ENCODE measurements around the gene PDIA6.
"Not testable (repeated sequence)": the region's sequence is repeated elsewhere in the genome, so short reads cannot be mapped to it uniquely, and the experiment has no call there.

PDIA6 gene

DNA sequence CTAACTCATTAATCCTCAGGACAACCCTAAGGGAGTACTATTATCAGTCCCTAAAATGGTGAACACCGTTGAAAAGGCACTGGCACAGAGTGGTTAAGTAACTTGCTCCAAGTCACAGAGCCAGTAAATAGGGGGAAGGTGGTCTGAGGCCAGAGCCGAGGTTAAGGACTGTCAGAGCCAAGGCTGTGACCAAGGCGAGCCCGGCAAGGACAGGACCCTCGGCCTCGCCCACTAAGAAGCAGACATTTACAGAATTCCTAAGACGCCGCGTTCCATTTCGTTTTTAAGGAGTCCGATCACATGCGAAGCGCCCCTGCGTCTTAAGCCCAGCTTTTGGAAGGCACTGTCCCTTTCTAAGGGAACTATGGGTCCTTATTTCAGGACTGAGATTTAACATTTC, 1.1 kb downstream of the PDIA6 start:
- peaks cover 12% of the 10 kb centered on the region for H3K4me1 ChIP-seq (ENCODE audit: control insufficient read depth, insufficient read depth, low read length)
- peak overlapping the region; percentile 88 for H3K4me3 ChIP-seq (ENCODE audit: insufficient read depth, low read depth, low read length)
- H3K36me3 ChIP-seq (ENCODE audit: control insufficient read depth, insufficient read depth, low read length) = no peaks in the 10 kb centered on the region
- 4 to 7% methylated on average over 14 of the region's 14 CpGs for WGBS, 2 experiments
- H3K9me3 ChIP-seq (ENCODE audit: control insufficient read depth, low read length) = no peaks in the 10 kb centered on the region
- H3K27ac ChIP-seq (ENCODE audit: insufficient read depth, low read depth, low read length, poor library complexity, severe bottlenecking) = no peak overlapping the region
- H3K27me3 ChIP-seq (ENCODE audit: control insufficient read depth, insufficient read depth, low read length, poor library complexity, severe bottlenecking) = no peaks in the 10 kb centered on the region

DNA sequence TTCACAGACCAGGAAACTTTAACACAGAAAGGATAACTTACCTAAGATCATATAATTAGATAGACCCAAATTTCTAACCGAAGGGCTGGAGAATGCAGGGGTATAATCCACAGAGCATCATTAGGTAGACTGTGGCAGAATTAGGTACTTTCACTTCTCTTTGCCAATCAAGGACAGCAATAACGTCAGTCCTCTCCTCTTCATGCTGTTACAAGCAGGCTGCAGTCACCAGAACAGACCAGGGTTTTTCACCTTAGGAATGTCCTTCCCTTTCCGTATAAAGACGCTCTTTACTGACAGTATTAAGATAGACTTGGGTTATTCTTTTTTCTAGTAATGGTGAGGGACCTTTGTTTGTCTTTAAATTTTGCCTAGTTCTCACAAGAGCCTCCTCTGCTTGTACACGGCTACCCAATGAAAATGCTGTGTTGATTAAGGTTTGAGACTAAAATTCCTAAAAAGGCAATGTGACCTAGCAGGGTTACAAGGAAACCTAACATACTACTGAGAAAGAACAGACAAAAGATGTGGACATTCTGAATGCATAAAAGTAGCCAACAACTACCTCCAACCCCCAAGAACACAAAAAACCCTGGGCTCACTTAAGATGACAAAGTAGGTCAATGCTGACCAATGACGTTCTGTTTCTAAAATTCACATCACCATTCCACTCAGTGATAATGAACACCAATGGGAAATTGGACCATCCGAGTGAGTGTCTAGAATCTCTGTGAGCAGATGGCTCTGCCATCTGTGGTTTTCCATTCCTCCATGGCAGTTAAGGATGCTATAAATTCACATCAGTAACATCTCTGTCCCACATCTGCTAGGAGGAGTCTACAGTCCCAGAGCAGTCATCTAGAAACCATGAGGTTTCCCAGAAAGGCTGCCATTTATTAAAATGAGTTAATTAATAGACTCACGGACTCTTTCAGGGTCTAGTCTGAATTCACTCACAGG, 2.1 kb downstream of the PDIA6 start:
- Histone ChIP-seq H3K4me3 (ENCODE audit: insufficient read depth, low read depth, low read length) (peak overlapping the region; percentile 88), H3K4me1 (ENCODE audit: control insufficient read depth, insufficient read depth, low read length) (peaks cover 12% of the 10 kb centered on the region), H3K9me3 (ENCODE audit: control insufficient read depth, low read length) (no peaks in the 10 kb centered on the region), H3K27me3 (ENCODE audit: control insufficient read depth, insufficient read depth, low read length, poor library complexity, severe bottlenecking) (no peaks in the 10 kb centered on the region), H3K36me3 (ENCODE audit: control insufficient read depth, insufficient read depth, low read length) (no peaks in the 10 kb centered on the region), H3K27ac (ENCODE audit: insufficient read depth, low read depth, low read length, poor library complexity, severe bottlenecking) (no peak overlapping the region)
- WGBS, 2 experiments = 75 to 78% methylated on average over 8 of the region's 8 CpGs

DNA sequence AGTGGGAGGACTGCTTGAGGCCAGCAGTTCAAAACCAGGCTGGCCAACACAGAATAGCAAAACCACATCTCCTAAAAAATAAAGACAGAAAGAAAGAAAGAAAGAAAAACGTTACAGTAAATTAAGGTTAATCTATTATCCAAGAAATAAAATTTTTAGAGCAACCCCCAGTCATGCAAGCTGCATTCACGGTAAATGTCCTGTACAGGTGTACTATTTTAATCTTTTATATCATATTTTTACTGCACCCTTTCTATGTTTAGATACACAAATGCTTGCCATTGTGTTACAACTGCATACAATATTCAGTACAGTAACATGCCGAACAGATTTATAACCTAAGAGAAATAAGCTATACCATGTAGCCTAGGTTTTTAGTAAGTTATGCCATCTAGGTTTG, 6.0 kb downstream of the PDIA6 start:
- Histone ChIP-seq H3K27ac (ENCODE audit: insufficient read depth, low read depth, low read length, poor library complexity, severe bottlenecking) (no peak overlapping the region), H3K4me1 (ENCODE audit: control insufficient read depth, insufficient read depth, low read length) (peaks cover 12% of the 10 kb centered on the region), H3K36me3 (ENCODE audit: control insufficient read depth, insufficient read depth, low read length) (peaks cover 6% of the 10 kb centered on the region), H3K4me3 (ENCODE audit: insufficient read depth, low read depth, low read length) (no peak overlapping the region), H3K9me3 (ENCODE audit: control insufficient read depth, low read length) (no peaks in the 10 kb centered on the region), H3K27me3 (ENCODE audit: control insufficient read depth, insufficient read depth, low read length, poor library complexity, severe bottlenecking) (no peaks in the 10 kb centered on the region)
- 83 to 90% methylated on average over 2 of the region's 3 CpGs for WGBS, 2 experiments

DNA sequence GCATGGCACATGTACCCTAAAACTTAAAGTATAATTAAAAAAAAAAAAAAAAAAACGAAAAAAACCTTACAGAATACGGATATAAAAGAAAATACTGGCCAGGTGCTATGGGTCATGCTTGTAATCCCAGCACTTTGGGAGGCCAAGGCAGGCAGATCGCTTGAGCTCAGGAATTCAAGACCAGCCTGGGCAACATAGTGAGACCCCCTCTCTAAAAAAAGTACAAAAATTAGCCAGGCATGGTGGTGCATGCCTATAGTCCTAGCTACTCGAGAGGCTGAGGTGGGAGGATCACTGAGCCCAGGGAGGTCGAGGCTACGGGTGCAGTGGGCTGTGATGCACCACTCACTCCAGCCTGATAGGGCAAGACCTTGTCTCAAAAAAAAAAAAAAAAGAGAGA, 6.6 kb downstream of the PDIA6 start:
- H3K4me3 ChIP-seq (ENCODE audit: insufficient read depth, low read depth, low read length); H3K36me3 ChIP-seq (ENCODE audit: control insufficient read depth, insufficient read depth, low read length); H3K27me3 ChIP-seq (ENCODE audit: control insufficient read depth, insufficient read depth, low read length, poor library complexity, severe bottlenecking); H3K27ac ChIP-seq (ENCODE audit: insufficient read depth, low read depth, low read length, poor library complexity, severe bottlenecking); H3K9me3 ChIP-seq (ENCODE audit: control insufficient read depth, low read length): not testable (repeated sequence)
- H3K4me1 ChIP-seq (ENCODE audit: control insufficient read depth, insufficient read depth, low read length) = peaks cover 12% of the 10 kb centered on the region
- 85 to 90% methylated on average over 6 of the region's 6 CpGs for WGBS, 2 experiments

DNA sequence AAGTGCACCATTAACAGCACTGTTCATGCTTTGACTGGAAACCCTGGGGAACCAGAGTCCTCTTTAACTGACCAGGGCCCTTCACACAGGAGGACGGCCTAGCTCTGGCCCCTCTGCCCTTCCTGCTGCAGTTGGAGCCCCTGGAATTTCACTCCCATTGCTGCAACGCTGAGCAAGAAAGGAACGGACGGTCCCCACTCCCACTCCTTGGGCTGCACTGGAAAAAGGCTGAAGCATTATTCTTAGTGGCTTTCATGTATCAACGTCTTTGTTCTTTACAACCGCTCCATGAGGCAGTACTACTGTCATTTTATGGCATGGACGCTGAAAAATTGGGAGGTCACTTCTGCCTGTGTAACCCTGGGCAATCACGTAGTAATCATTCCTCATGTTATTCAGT, 9.9 kb downstream of the PDIA6 start:
- H3K36me3 ChIP-seq (ENCODE audit: control insufficient read depth, insufficient read depth, low read length) = peaks cover 8% of the 10 kb centered on the region
- no peak overlapping the region for H3K27ac ChIP-seq (ENCODE audit: insufficient read depth, low read depth, low read length, poor library complexity, severe bottlenecking)
- no peak overlapping the region for H3K4me3 ChIP-seq (ENCODE audit: insufficient read depth, low read depth, low read length)
- 86 to 90% methylated on average over 8 of the region's 8 CpGs for WGBS, 2 experiments
- no peaks in the 10 kb centered on the region for H3K9me3 ChIP-seq (ENCODE audit: control insufficient read depth, low read length)
- H3K4me1 ChIP-seq (ENCODE audit: control insufficient read depth, insufficient read depth, low read length) = no peaks in the 10 kb centered on the region
- no peaks in the 10 kb centered on the region for H3K27me3 ChIP-seq (ENCODE audit: control insufficient read depth, insufficient read depth, low read length, poor library complexity, severe bottlenecking)

DNA sequence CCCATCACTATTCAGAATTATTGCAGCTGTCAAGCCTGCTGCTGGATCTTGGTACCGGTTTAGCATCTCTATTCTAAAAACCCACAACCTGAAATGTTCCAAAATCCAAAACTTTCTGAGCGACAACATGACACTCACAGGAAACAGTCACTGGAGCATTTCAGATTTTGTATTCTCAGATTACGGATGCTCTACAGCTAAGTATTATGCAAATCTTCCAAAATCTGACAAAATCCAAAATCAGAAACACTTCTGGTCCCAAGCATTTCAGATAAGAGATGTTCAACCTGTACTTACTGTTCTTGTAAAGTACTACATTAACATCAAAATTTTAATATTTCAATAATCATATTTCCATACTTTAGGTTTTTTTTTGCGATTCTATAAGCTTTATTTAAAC, 12.4 kb downstream of the PDIA6 start:
- Histone ChIP-seq H3K4me1 (ENCODE audit: control insufficient read depth, insufficient read depth, low read length) (no peaks in the 10 kb centered on the region), H3K27ac (ENCODE audit: insufficient read depth, low read depth, low read length, poor library complexity, severe bottlenecking) (no peak overlapping the region), H3K36me3 (ENCODE audit: control insufficient read depth, insufficient read depth, low read length) (peaks cover 26% of the 10 kb centered on the region), H3K4me3 (ENCODE audit: insufficient read depth, low read depth, low read length) (no peak overlapping the region), H3K9me3 (ENCODE audit: control insufficient read depth, low read length) (no peaks in the 10 kb centered on the region), H3K27me3 (ENCODE audit: control insufficient read depth, insufficient read depth, low read length, poor library complexity, severe bottlenecking) (no peaks in the 10 kb centered on the region)
- 95 to 98% methylated on average over 4 of the region's 4 CpGs for WGBS, 2 experiments

DNA sequence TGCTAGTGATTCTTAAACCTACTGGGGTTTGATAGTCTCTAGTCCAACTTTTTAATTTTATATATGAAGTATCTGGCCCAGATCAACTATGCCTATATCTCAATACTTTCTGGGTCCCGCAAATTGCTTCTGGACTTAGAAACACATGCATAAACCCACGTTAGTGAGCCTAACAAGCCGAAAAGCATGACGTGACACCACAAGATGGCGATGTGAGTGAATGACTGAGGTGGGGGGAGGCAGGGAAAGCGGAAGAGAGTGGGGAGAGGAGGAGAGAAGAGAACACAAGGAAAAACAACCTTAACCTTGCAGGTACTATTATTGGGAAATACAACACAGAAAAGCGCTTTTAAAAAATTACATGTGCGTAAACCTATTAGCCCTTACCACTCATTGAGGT, 13.8 kb downstream of the PDIA6 start:
- H3K9me3 ChIP-seq (ENCODE audit: control insufficient read depth, low read length) = no peaks in the 10 kb centered on the region
- no peaks in the 10 kb centered on the region for H3K4me1 ChIP-seq (ENCODE audit: control insufficient read depth, insufficient read depth, low read length)
- H3K4me3 ChIP-seq (ENCODE audit: insufficient read depth, low read depth, low read length) = no peak overlapping the region
- 72 to 86% methylated on average over 6 to 8 of the region's 8 CpGs for WGBS, 2 experiments
- H3K27ac ChIP-seq (ENCODE audit: insufficient read depth, low read depth, low read length, poor library complexity, severe bottlenecking) = no peak overlapping the region
- peaks cover 31% of the 10 kb centered on the region for H3K36me3 ChIP-seq (ENCODE audit: control insufficient read depth, insufficient read depth, low read length)
- H3K27me3 ChIP-seq (ENCODE audit: control insufficient read depth, insufficient read depth, low read length, poor library complexity, severe bottlenecking) = no peaks in the 10 kb centered on the region

DNA sequence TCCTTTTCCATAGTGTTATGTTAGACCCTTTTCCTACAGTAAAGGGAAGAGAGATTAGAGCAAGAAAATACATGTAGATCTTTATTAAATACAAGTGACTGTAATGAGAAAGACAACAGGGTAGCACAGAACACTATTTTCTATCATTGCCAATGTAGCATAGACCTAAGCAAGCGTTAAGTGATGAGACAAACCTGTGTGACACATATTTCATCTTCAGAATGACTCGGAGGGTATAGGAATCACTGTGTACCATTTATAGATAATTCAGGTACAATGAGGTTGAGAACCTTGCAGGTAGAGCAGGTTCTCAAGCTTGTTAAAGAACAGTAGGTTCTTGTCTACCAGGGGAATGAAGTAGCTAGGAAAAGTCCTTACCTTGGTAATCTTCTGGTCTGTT, 15.9 kb downstream of the PDIA6 start:
- no peaks in the 10 kb centered on the region for H3K9me3 ChIP-seq (ENCODE audit: control insufficient read depth, low read length)
- 96 to 100% methylated on average over 2 of the region's 2 CpGs for WGBS, 2 experiments
- H3K27me3 ChIP-seq (ENCODE audit: control insufficient read depth, insufficient read depth, low read length, poor library complexity, severe bottlenecking) = no peaks in the 10 kb centered on the region
- H3K36me3 ChIP-seq (ENCODE audit: control insufficient read depth, insufficient read depth, low read length) = peaks cover 36% of the 10 kb centered on the region
- H3K4me1 ChIP-seq (ENCODE audit: control insufficient read depth, insufficient read depth, low read length) = no peaks in the 10 kb centered on the region
- no peak overlapping the region for H3K27ac ChIP-seq (ENCODE audit: insufficient read depth, low read depth, low read length, poor library complexity, severe bottlenecking)
- no peak overlapping the region for H3K4me3 ChIP-seq (ENCODE audit: insufficient read depth, low read depth, low read length)

DNA sequence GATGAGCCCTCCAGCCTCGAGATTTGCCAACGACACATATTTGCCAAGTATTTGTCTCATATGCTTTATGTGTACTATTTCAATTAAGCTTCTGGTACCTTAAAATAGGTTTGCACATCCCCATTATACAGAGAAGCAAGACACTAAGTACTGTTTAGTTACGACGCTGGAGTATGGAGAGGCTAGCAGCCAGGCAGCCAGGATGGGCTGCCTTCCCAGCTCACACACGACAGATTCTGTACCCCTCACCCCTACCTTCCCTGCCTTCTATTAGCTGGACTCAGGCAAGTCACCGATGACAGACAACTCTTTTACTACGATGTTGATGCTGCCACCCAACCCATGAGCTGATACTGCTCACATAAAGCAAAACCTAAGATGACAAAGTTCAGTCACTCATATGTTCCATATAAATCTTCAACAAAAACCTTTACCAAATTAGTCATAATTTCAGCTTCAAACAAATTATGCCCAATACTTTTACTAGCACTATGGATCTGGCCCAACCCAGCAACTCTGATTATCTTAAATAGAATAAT, 17.0 kb downstream of the PDIA6 start:
- Histone ChIP-seq H3K4me3 (ENCODE audit: insufficient read depth, low read depth, low read length) (no peak overlapping the region), H3K27ac (ENCODE audit: insufficient read depth, low read depth, low read length, poor library complexity, severe bottlenecking) (no peak overlapping the region), H3K9me3 (ENCODE audit: control insufficient read depth, low read length) (no peaks in the 10 kb centered on the region), H3K36me3 (ENCODE audit: control insufficient read depth, insufficient read depth, low read length) (peaks cover 40% of the 10 kb centered on the region), H3K27me3 (ENCODE audit: control insufficient read depth, insufficient read depth, low read length, poor library complexity, severe bottlenecking) (no peaks in the 10 kb centered on the region), H3K4me1 (ENCODE audit: control insufficient read depth, insufficient read depth, low read length) (no peaks in the 10 kb centered on the region)
- 73 to 76% methylated on average over 7 of the region's 7 CpGs for WGBS, 2 experiments

DNA sequence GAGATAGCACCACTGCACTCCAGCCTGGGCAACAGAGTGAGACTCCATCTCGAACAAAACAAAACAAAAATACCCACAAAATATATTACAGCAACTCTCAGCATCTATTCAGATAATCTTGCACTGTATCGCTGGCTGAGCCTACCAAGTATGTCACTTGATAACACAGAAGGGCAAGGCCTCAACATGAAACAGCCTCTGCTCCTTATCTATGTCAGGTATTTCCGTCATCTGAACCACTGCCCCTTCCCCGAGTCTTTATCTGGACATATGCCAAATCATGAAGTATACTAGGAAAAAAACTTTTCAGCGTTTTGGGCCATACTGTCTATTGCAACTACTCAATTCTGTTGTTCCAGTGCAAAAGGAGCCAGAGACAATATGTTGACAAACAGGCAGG, 17.7 kb downstream of the PDIA6 start:
- Histone ChIP-seq H3K4me1 (ENCODE audit: control insufficient read depth, insufficient read depth, low read length) (no peaks in the 10 kb centered on the region), H3K4me3 (ENCODE audit: insufficient read depth, low read depth, low read length) (no peak overlapping the region), H3K36me3 (ENCODE audit: control insufficient read depth, insufficient read depth, low read length) (peaks cover 45% of the 10 kb centered on the region), H3K27me3 (ENCODE audit: control insufficient read depth, insufficient read depth, low read length, poor library complexity, severe bottlenecking) (no peaks in the 10 kb centered on the region), H3K27ac (ENCODE audit: insufficient read depth, low read depth, low read length, poor library complexity, severe bottlenecking) (no peak overlapping the region), H3K9me3 (ENCODE audit: control insufficient read depth, low read length) (no peaks in the 10 kb centered on the region)
- 94 to 99% methylated on average over 5 of the region's 5 CpGs for WGBS, 2 experiments

Measured in ectodermal cell (in vitro differentiated cells).